ENCODE measurements around the gene TGM3. TPM values are rescaled to one million over a fixed set of nuclear protein-coding genes. Genes with fewer than 3 reads are reported as not detected.

The TGM3 gene
- total and polyA plus RNA-seq, 12 donors: 0.22 TPM; not detected in 11

DNA sequence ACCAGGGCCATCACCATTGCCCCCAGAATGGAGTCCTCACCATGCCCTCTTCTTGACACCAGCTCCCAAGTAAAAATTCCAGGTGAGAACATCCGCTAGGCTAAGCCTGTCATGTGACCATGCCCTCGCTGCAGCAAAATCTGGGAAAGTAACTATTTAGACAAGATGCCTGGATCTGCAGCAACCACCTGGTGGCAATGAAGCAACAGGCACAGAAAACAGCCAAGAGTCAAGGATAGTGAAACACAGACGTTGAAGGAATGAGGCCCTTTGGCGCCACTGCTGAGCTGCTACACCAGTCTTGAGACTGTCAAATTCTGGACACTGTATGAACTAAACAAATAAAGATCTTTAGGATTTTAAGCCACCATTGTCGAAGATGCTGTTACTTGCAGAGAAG, 54.8 kb downstream of the TGM3 start:
- Histone ChIP-seq H3K27me3 (peaks cover 0 to 61% (median 44%) of the 10 kb centered on the region in 7 donors), H3K27ac (no peak overlapping the region), H3K4me3 (no peak overlapping the region), H3K36me3 (no peaks in the 10 kb centered on the region), H3K4me1 (peaks cover 0 to 6% (median 0%) of the 10 kb centered on the region in 9 donors), H3K9me3 (peaks cover 0 to 7% (median 3%) of the 10 kb centered on the region in 11 donors)
- intact Hi-C loops (cut with DNase I): loop anchor here in 1 of 10 donors (2.0 kb wide), 1 partner anchor 102 kb away; no protein-coding TSS in a partner anchor
- 83 to 86% methylated on average over 5 of the region's 5 CpGs for WGBS, 2 donors
- ATAC-seq (no peak), DNase-seq (no peak)
- TF ChIP-seq, protein P1, sequence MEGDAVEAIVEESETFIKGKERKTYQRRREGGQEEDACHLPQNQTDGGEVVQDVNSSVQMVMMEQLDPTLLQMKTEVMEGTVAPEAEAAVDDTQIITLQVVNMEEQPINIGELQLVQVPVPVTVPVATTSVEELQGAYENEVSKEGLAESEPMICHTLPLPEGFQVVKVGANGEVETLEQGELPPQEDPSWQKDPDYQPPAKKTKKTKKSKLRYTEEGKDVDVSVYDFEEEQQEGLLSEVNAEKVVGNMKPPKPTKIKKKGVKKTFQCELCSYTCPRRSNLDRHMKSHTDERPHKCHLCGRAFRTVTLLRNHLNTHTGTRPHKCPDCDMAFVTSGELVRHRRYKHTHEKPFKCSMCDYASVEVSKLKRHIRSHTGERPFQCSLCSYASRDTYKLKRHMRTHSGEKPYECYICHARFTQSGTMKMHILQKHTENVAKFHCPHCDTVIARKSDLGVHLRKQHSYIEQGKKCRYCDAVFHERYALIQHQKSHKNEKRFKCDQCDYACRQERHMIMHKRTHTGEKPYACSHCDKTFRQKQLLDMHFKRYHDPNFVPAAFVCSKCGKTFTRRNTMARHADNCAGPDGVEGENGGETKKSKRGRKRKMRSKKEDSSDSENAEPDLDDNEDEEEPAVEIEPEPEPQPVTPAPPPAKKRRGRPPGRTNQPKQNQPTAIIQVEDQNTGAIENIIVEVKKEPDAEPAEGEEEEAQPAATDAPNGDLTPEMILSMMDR (IDR thresholded peaks at IDR 0.05): no peak

DNA sequence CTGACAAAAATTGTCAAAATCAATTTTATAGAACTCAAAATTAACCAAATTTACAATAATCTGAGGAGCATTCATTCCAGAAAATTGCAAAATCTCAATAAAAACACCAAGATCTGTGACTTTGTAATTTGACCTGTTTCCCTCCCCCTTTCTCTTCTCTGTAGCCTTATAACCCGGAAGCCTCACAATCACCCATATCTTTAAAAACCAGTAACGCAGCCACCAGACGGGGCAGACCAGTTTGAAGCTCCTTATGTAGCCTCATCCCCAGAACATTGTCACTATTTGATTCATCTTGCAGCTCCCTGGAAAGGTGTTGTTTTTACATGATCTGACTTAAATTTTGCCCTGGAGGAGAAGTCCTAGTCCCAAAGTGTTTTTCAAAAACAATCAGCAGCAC, 57.4 kb downstream of the TGM3 start:
- Histone ChIP-seq H3K36me3 (no peaks in the 10 kb centered on the region), H3K27ac (no peak overlapping the region), H3K4me1 (peaks cover 0 to 6% (median 0%) of the 10 kb centered on the region in 9 donors), H3K4me3 (no peak overlapping the region), H3K27me3 (peaks cover 0 to 56% (median 28%) of the 10 kb centered on the region in 7 donors), H3K9me3 (no peaks in the 10 kb centered on the region)
- intact Hi-C loops (cut with DNase I): no loop called here
- ATAC-seq (no peak), DNase-seq (no peak)
- 54 to 56% methylated on average over 3 of the region's 3 CpGs for WGBS, 2 donors
- TF ChIP-seq, protein P1 (IDR thresholded peaks at IDR 0.05): no peak

DNA sequence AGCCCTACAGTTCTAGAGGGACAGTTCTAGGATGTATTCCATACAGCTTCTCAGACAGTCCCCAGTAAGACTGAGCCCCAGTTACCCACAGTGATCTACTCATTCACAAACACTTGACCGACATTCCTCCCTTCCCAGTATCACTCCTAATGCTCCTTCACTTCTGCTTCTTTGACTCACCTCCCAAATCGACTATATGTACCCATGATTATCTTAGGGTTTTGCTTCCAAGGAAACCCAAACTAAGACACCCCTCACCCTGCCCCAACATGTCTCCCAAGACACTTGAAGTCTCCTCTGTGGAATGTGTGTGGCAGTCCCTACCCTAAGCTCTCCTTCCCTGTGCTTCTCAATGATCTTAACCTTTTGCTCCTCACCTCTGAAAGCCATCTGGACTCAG, 61.3 kb downstream of the TGM3 start:
- ATAC-seq (no peak), DNase-seq (no peak)
- peaks cover 0 to 2% (median 0%) of the 10 kb centered on the region in 9 donors for H3K4me1 ChIP-seq
- peaks cover 0 to 30% (median 17%) of the 10 kb centered on the region in 11 donors for H3K9me3 ChIP-seq
- H3K4me3 ChIP-seq: no peak overlapping the region
- H3K27ac ChIP-seq: no peak overlapping the region
- no peaks in the 10 kb centered on the region for H3K36me3 ChIP-seq
- 41 to 72% methylated on average over 2 of the region's 2 CpGs for WGBS, 2 donors
- TF ChIP-seq, protein P1 (IDR thresholded peaks at IDR 0.05): no peak
- intact Hi-C loops (cut with DNase I): no loop called here
- H3K27me3 ChIP-seq: peaks cover 0 to 39% (median 9%) of the 10 kb centered on the region in 7 donors

DNA sequence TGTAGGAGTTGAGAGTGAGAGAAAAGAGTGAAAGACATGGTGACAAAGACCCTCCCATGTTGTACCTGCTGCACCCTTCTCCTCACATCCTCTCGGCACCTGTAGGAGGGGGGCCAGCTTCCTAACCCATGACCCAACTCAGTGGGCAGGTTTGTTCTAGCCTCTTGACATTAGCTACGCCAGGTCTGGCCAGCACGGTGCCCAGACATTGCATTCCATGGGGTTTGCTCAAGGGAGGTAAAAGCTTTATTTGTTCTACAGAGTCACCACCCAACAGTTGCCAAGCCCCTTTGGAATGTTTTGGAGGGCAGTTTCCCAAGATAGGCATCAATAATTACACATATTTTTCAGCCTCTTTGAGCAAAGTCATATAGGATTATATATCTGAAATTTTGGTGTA, 62.2 kb downstream of the TGM3 start:
- TF ChIP-seq, protein P1 (IDR thresholded peaks at IDR 0.05): no peak
- no peak for ATAC-seq
- H3K27ac ChIP-seq: no peak overlapping the region
- H3K27me3 ChIP-seq: peaks cover 0 to 38% (median 8%) of the 10 kb centered on the region in 7 donors
- no peaks in the 10 kb centered on the region for H3K36me3 ChIP-seq
- WGBS, 2 donors: 94% methylated on average over 3 of the region's 3 CpGs
- intact Hi-C loops (cut with DNase I): no loop called here
- no peak for DNase-seq
- H3K4me3 ChIP-seq: no peak overlapping the region
- H3K9me3 ChIP-seq: peaks cover 0 to 38% (median 21%) of the 10 kb centered on the region in 11 donors
- H3K4me1 ChIP-seq: no peaks in the 10 kb centered on the region

Data from heart right ventricle (tissue), 16 donors.